Gastrocnemius medialis (tissue), 4 donors: ENCODE data around the gene VAT1. TPM values are rescaled to one million over a fixed set of nuclear protein-coding genes. Genes with fewer than 3 reads are reported as not detected.

Experiments
- ATAC-seq, 2 donors: fragments of 150-250 bp; one replicate each; pipeline ENCODE4 v1.9.1; 2016
- DNase-seq, 2 donors: peaks; one replicate each; pipeline ENCODE4 v3.0.0-alpha.2; 2019
- H3K27ac ChIP-seq, 4 donors: fragments of 200-600 bp; sonication (generic); 1 replicate in 1 of 4; 2 replicates in 3 of 4; pipeline ENCODE4 v1.5.1; 2016 to 2018; ENCODE audit warnings: mild to moderate bottlenecking in 2 of 4, moderate library complexity in 1 of 4
- H3K27me3 ChIP-seq, 3 donors: fragments of 200-600 bp; sonication (generic) in 2 of 3; 1 replicate in 1 of 3; 2 replicates in 2 of 3; pipeline versions ENCODE4 v1.5.1 to v1.6.0; 2016 to 2019; ENCODE audit warnings: mild to moderate bottlenecking in 1 of 3, moderate library complexity in 1 of 3
- H3K36me3 ChIP-seq, 2 donors: fragments of 200-600 bp; sonication (generic) in 1 of 2; one replicate each; pipeline ENCODE4 v1.5.1; 2017 to 2018
- H3K4me1 ChIP-seq, 2 donors: fragments of 200-600 bp; sonication (generic) in 1 of 2; one replicate each; pipeline ENCODE4 v1.5.1; 2016 to 2017; ENCODE audit warnings: mild to moderate bottlenecking in 2 of 2
- H3K4me3 ChIP-seq, 4 donors: fragments of 200-600 bp; sonication (generic) in 3 of 4; 1 replicate in 1 of 4; 2 replicates in 3 of 4; pipeline ENCODE4 v1.5.1; 2016 to 2019; ENCODE audit warnings: mild to moderate bottlenecking in 2 of 4
- H3K9me3 ChIP-seq, 3 donors: fragments of 200-600 bp; sonication (generic) in 2 of 3; 1 replicate in 1 of 3; 2 replicates in 2 of 3; pipeline ENCODE4 v1.5.1; 2016 to 2019
- CTCF ChIP-seq, 5 experiments: fragments of 450-650 bp in 3 of 5; fragments of 200-600 bp in 2 of 5; sonication (generic) in 2 of 5; IDR thresholded peaks in 4 of 5; conservative IDR thresholded peaks in 1 of 5; 1 replicate in 4 of 5; 2 replicates in 1 of 5; pipeline ENCODE4 v1.5.1; 2016 to 2019; ENCODE audit warnings: antibody characterized with exemption in 5 of 5, mild to moderate bottlenecking in 3 of 5, moderate library complexity in 3 of 5
- POLR2A ChIP-seq, 2 donors: fragments of 450-650 bp; IDR thresholded peaks; one replicate each; pipeline ENCODE4 v1.6.1; 2017; ENCODE audit warnings: antibody characterized with exemption in 2 of 2, mild to moderate bottlenecking in 2 of 2, moderate library complexity in 2 of 2
- in situ Hi-C, 4 donors: fragments of 200-750 bp; cut with MboI; loops; one replicate each; pipeline versions ENCODE4 v1.15.0 to v1.8.0; 2017; ENCODE audit warnings: low sequenced_read_pairs in 4 of 4
- intact Hi-C: fragments of 100-400 bp; cut with DNase I; formaldehyde crosslinking; loops from one replicate; pipeline ENCODE4 v1.15.1; 2023; ENCODE audit warnings: low total_unique reads
- total RNA-seq, 4 donors: library from RNA; depleted of rRNA; stranded (reverse); fragments of >200 nt; gene quantifications; one replicate each; pipeline versions ENCODE4 v1.1.0 to v1.2.3, GENCODE V29; 2016

VAT1 gene
- total RNA-seq, 4 donors from 2014 or later: 18.0 to 49.5 (median 35.8) TPM

- in situ Hi-C loops: no loop called here
- intact Hi-C loops: no loop called here
- peaks cover 0 to 14% of the 10 kb centered on the region in 2 donors for H3K4me1 ChIP-seq
- H3K4me3 ChIP-seq: no peak overlapping the region
- H3K27me3 ChIP-seq: no peaks in the 10 kb centered on the region
- TF ChIP-seq POLR2A (IDR thresholded peaks at IDR 0.05): no peak
- TF ChIP-seq CTCF (IDR thresholded peaks at IDR 0.05 in 4 of 5, conservative IDR thresholded peaks at IDR 0.05 in 1 of 5): no peak
- no peaks in the 10 kb centered on the region for H3K9me3 ChIP-seq
- H3K36me3 ChIP-seq: no peaks in the 10 kb centered on the region
- no peak overlapping the region for H3K27ac ChIP-seq
- DNase-seq: no peak
- no peak for ATAC-seq
These were observed 50.6 kb downstream of the VAT1 start for GRCh38 chr17:42971589-42971988.

- Histone ChIP-seq H3K4me1 (peaks cover 0 to 2% of the 10 kb centered on the region in 2 donors), H3K27me3 (no peaks in the 10 kb centered on the region), H3K36me3 (no peaks in the 10 kb centered on the region), H3K4me3 (no peak overlapping the region), H3K27ac (peak overlapping the region in 3 of 4 donors; percentile 9 to 60 (median 44)), H3K9me3 (no peaks in the 10 kb centered on the region)
- intact Hi-C loops (no loop called here), in situ Hi-C loops (no loop called here)
- ATAC-seq (no peak), DNase-seq (no peak)
- TF ChIP-seq CTCF (IDR thresholded peaks at IDR 0.05 in 4 of 5, conservative IDR thresholded peaks at IDR 0.05 in 1 of 5) (no peak), POLR2A (IDR thresholded peaks at IDR 0.05) (no peak)
These were observed 53.1 kb downstream of the VAT1 start for GRCh38 chr17:42969001-42969581.

DNA sequence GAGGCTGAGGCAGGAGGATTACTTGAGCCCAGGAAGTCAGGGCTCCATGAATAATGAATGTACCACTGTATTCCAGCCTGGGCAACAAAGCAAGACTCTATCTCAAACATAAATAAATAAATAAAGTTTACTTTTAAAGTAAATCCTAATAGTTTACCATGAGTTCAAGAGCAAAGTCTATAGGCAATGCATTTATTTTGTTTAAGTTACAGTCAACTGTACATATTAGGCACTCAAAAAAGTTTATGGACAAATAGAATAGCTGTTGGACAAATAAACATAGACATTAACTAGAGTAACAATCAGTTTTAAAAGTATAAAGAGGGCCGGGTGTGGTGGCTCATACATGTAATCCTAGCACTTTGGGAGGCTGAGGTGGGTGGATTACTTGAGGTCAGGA lies 54.3 kb downstream of the VAT1 start:
- H3K4me1 ChIP-seq: peaks cover 7 to 8% of the 10 kb centered on the region in 2 donors
- intact Hi-C loops (no loop called here), in situ Hi-C loops (no loop called here)
- DNase-seq: no peak
- H3K36me3 ChIP-seq: no peaks in the 10 kb centered on the region
- no peak overlapping the region for H3K4me3 ChIP-seq
- no peaks in the 10 kb centered on the region for H3K9me3 ChIP-seq
- H3K27me3 ChIP-seq: no peaks in the 10 kb centered on the region
- H3K27ac ChIP-seq: peak overlapping the region; percentile 17 to 60 (median 41)
- ATAC-seq: no peak
- TF ChIP-seq POLR2A (IDR thresholded peaks at IDR 0.05) (no peak), CTCF (IDR thresholded peaks at IDR 0.05 in 4 of 5, conservative IDR thresholded peaks at IDR 0.05 in 1 of 5) (no peak)

Other genes with a start within 250 kb of the VAT1 start
- 10 to 100 TPM; 44.8 to 54.6 (median 53.5) TPM for gene VPS25, start 248.9 kb downstream of the VAT1 start, total RNA-seq
- gene WNK4, start 241.8 kb downstream of the VAT1 start, total RNA-seq: not detected
- gene COA3, start 223.7 kb downstream of the VAT1 start, total RNA-seq: 100 to 1,000 TPM in 1 of 4 donors, 10 to 100 TPM in 3; 76.2 to 104 (median 86.8) TPM
- not detected for gene CNTD1, start 223.5 kb downstream of the VAT1 start, total RNA-seq
- gene BECN1, start 198.1 kb downstream of the VAT1 start, total RNA-seq: 100 to 1,000 TPM in 1 of 4 donors, 10 to 100 TPM in 3; 82.3 to 102 (median 88.0) TPM
- gene PSME3, start 189.0 kb downstream of the VAT1 start, total RNA-seq: 100 to 1,000 TPM in 1 of 4 donors, 10 to 100 TPM in 3; 84.2 to 101 (median 88.7) TPM
- gene AOC2, start 177.8 kb downstream of the VAT1 start, total RNA-seq: 1 to 10 TPM in 2 of 4 donors, under 1 TPM in 2; 0.81 to 1.2 (median 1.0) TPM
- gene AOC3, start 171.2 kb downstream of the VAT1 start, total RNA-seq: 1 to 10 TPM; 2.2 to 7.2 (median 4.2) TPM
- under 1 TPM in 2 of 4 donors, not detected in 2; 0.36 to 0.47 TPM for gene G6PC1, start 121.6 kb downstream of the VAT1 start, total RNA-seq
- 10 to 100 TPM; 21.4 to 30.1 (median 26.5) TPM for gene AARSD1, start 57.9 kb downstream of the VAT1 start, total RNA-seq
- gene PTGES3L, start 42.3 kb downstream of the VAT1 start, total RNA-seq: 10 to 100 TPM; 29.1 to 68.3 (median 31.0) TPM
- gene RUNDC1, start 41.8 kb downstream of the VAT1 start, total RNA-seq: 10 to 100 TPM; 13.8 to 19.8 (median 16.4) TPM
- gene RPL27, start 24.0 kb downstream of the VAT1 start, total RNA-seq: 1,000 to 10,000 TPM in 2 of 4 donors, 100 to 1,000 TPM in 2; 800 to 1,300 (median 1,077) TPM
- gene IFI35, start 15.6 kb downstream of the VAT1 start, total RNA-seq: 10 to 100 TPM in 1 of 4 donors, 1 to 10 TPM in 3; 1.3 to 11.0 (median 4.0) TPM
- under 1 TPM in 3 of 4 donors, not detected in 1; 0.04 to 0.10 (median 0.10) TPM for gene RND2, start 2.8 kb upstream of the VAT1 start, total RNA-seq
- 1 to 10 TPM; 2.8 to 4.8 (median 4.0) TPM for gene BRCA1, start 103.0 kb upstream of the VAT1 start, total RNA-seq
- gene NBR1, start 148.8 kb upstream of the VAT1 start, total RNA-seq: 100 to 1,000 TPM; 135 to 162 (median 145) TPM
- gene TMEM106A, start 189.5 kb upstream of the VAT1 start, total RNA-seq: 1 to 10 TPM in 3 of 4 donors, under 1 TPM in 1; 0.32 to 5.6 (median 2.5) TPM
- gene CCDC200, start 206.2 kb upstream of the VAT1 start, total RNA-seq: not detected
- gene RNU2-1, start 211.6 kb upstream of the VAT1 start, total RNA-seq: not detected